Occipital lobe (tissue), 3 donors: ENCODE data around the gene TRIM43. TPM values are rescaled to one million over a fixed set of nuclear protein-coding genes. Genes with fewer than 3 reads are reported as not detected.
"Not testable (repeated sequence)": the region's sequence is repeated elsewhere in the genome, so short reads cannot be mapped to it uniquely, and the experiment has no call there.

Experiments
- DNase-seq: peaks from one replicate; lab custom pipeline; 2025; lab: John Stamatoyannopoulos, UW
- small RNA-seq: library from RNA; depleted of rRNA; stranded (forward); fragments of <200 nt; gene quantifications from one replicate; pipeline ENCODE3, GENCODE V24; 2014
- total RNA-seq: library from RNA; depleted of rRNA; stranded (reverse); fragments of >200 nt; gene quantifications from one replicate; pipeline ENCODE4 v1.2.3, GENCODE V29; 2014

The TRIM43 gene
- total RNA-seq, 1 donor from 2014 or later: not detected

- not testable (repeated sequence) for DNase-seq
Measured at GRCh38 chr2:95641289-95641575, 49.4 kb downstream of the TRIM43 start.

- DNase-seq: not testable (repeated sequence)
Measured at GRCh38 chr2:95641787-95642186, 50.0 kb downstream of the TRIM43 start.

GRCh38 chr2:95642360-95642759 lies 50.6 kb downstream of the TRIM43 start:
- not testable (repeated sequence) for DNase-seq

- not testable (repeated sequence) for DNase-seq
Measured at GRCh38 chr2:95642951-95643350, 51.1 kb downstream of the TRIM43 start.

- DNase-seq: not testable (repeated sequence)
Measured at GRCh38 chr2:95645312-95645711, 53.5 kb downstream of the TRIM43 start.

GRCh38 chr2:95646274-95646994 lies 54.6 kb downstream of the TRIM43 start:
- DNase-seq: not testable (repeated sequence)

- not testable (repeated sequence) for DNase-seq
Measured at GRCh38 chr2:95648894-95649544, 57.2 kb downstream of the TRIM43 start.

Small RNA genes lying within 50 kb of the gene (small RNA-seq; reads per million reads assigned to genes)
- not detected for gene AC009237.4
- not detected for gene AC009237.7

Other genes with a start within 250 kb of the TRIM43 start
- gene FAHD2A, start 189.3 kb upstream of the TRIM43 start, total RNA-seq: 8.7 TPM
- not detected for gene TRIM43B, start 107.2 kb upstream of the TRIM43 start, total RNA-seq